Suprapubic skin (tissue), 4 donors: Measurements from ENCODE around the gene SPTBN5. TPM values are rescaled to one million over a fixed set of nuclear protein-coding genes. Genes with fewer than 3 reads are reported as not detected.
A peak's percentile ranks its signal among the peaks of the same experiment; 100 is the strongest.

Source experiments
- DNase-seq, 2 donors: peaks; one replicate each; pipeline ENCODE4 v3.0.0-alpha.2; 2019; ENCODE audit warnings: low spot score in 2 of 2
- H3K27ac ChIP-seq: fragments of 200-600 bp; sonication (generic); one replicate; pipeline ENCODE4 v1.5.1; 2019
- H3K27me3 ChIP-seq: fragments of 200-600 bp; sonication (generic); one replicate; pipeline ENCODE4 v1.5.1; 2019
- H3K36me3 ChIP-seq: fragments of 200-600 bp; sonication (generic); one replicate; pipeline ENCODE4 v1.5.1; 2019
- H3K4me1 ChIP-seq: fragments of 200-600 bp; sonication (generic); one replicate; pipeline ENCODE4 v1.5.1; 2019
- H3K4me3 ChIP-seq: fragments of 200-600 bp; sonication (generic); one replicate; pipeline ENCODE4 v1.5.1; 2019; ENCODE audit warnings: mild to moderate bottlenecking
- H3K9me3 ChIP-seq: fragments of 200-600 bp; sonication (generic); one replicate; pipeline ENCODE4 v1.5.1; 2019
- CTCF ChIP-seq, 2 donors: fragments of 200-600 bp in 1 of 2; fragments of 450-650 bp in 1 of 2; sonication (generic) in 1 of 2; IDR thresholded peaks; one replicate each; pipeline ENCODE4 v1.5.1; 2016 to 2019; ENCODE audit warnings: antibody characterized with exemption in 2 of 2, mild to moderate bottlenecking in 1 of 2, moderate library complexity in 1 of 2
- EP300 ChIP-seq: sonication (generic); formaldehyde crosslinking; IDR thresholded peaks from one replicate; pipeline ENCODE4 v1.6.1; 2017; ENCODE audit warnings: antibody characterized with exemption
- POLR2A ChIP-seq, 2 donors: fragments of 450-650 bp; IDR thresholded peaks; one replicate each; pipeline ENCODE4 v1.6.1; 2017; ENCODE audit warnings: antibody characterized with exemption in 2 of 2, mild to moderate bottlenecking in 2 of 2, moderate library complexity in 2 of 2
- POLR2AphosphoS5 ChIP-seq, 3 donors: sonication (generic); formaldehyde crosslinking; IDR thresholded peaks; one replicate each; pipeline ENCODE4 v1.6.1; 2017; ENCODE audit warnings: antibody characterized with exemption in 3 of 3
- WGBS: methylation state at CpG from one replicate; pipeline ENCODE4 v1.1.5; 2018; 5-methylcytosine and 5-hydroxymethylcytosine counted together
- total RNA-seq, 4 donors: library from RNA; depleted of rRNA; stranded (reverse); fragments of >200 nt; gene quantifications; one replicate each; pipeline ENCODE4 v1.1.0, GENCODE V29; 2016

SPTBN5 gene
- total RNA-seq, 4 donors from 2014 or later: 1.3 to 3.4 (median 2.8) TPM

GRCh38 chr15:41798607-41799487, 95.0 kb downstream of the SPTBN5 start:
- DNase-seq: peak in 1 of 2 donors; percentile 40
- Histone ChIP-seq H3K27me3 (no peaks in the 10 kb centered on the region), H3K36me3 (peaks cover 13% of the 10 kb centered on the region), H3K4me1 (peaks cover 63% of the 10 kb centered on the region), H3K9me3 (no peaks in the 10 kb centered on the region), H3K4me3 (no peak overlapping the region), H3K27ac (no peak overlapping the region)
- no peak for TF ChIP-seq CTCF (IDR thresholded peaks at IDR 0.05)
- no peak for TF ChIP-seq EP300
- no peak for TF ChIP-seq POLR2A (IDR thresholded peaks at IDR 0.05)
- TF ChIP-seq POLR2AphosphoS5 (IDR thresholded peaks at IDR 0.05): no peak
- 64% methylated on average over 9 of the region's 9 CpGs for WGBS

Other genes with a start within 250 kb of the SPTBN5 start
- gene MGA, start 233.6 kb downstream of the SPTBN5 start, total RNA-seq: 10 to 100 TPM; 21.0 to 44.7 (median 38.3) TPM
- gene MAPKBP1, start 119.6 kb downstream of the SPTBN5 start, total RNA-seq: 100 to 1,000 TPM in 1 of 4 donors, 10 to 100 TPM in 3; 69.3 to 157 (median 81.6) TPM
- gene JMJD7, start 66.0 kb downstream of the SPTBN5 start, total RNA-seq: 10 to 100 TPM; 45.4 to 88.3 (median 60.9) TPM
- gene PLA2G4B, start 55.2 kb downstream of the SPTBN5 start, total RNA-seq: 100 to 1,000 TPM in 1 of 4 donors, 10 to 100 TPM in 3; 59.7 to 195 (median 73.7) TPM
- 10 to 100 TPM; 16.0 to 31.4 (median 20.9) TPM for gene EHD4, start 78.5 kb upstream of the SPTBN5 start, total RNA-seq
- gene PLA2G4E, start 127.0 kb upstream of the SPTBN5 start, total RNA-seq: 100 to 1,000 TPM in 1 of 4 donors, 10 to 100 TPM in 3; 47.9 to 129 (median 60.9) TPM
- gene PLA2G4D, start 200.5 kb upstream of the SPTBN5 start, total RNA-seq: 10 to 100 TPM; 15.0 to 29.6 (median 24.4) TPM